ENCODE results near the gene SNX9.

DNA sequence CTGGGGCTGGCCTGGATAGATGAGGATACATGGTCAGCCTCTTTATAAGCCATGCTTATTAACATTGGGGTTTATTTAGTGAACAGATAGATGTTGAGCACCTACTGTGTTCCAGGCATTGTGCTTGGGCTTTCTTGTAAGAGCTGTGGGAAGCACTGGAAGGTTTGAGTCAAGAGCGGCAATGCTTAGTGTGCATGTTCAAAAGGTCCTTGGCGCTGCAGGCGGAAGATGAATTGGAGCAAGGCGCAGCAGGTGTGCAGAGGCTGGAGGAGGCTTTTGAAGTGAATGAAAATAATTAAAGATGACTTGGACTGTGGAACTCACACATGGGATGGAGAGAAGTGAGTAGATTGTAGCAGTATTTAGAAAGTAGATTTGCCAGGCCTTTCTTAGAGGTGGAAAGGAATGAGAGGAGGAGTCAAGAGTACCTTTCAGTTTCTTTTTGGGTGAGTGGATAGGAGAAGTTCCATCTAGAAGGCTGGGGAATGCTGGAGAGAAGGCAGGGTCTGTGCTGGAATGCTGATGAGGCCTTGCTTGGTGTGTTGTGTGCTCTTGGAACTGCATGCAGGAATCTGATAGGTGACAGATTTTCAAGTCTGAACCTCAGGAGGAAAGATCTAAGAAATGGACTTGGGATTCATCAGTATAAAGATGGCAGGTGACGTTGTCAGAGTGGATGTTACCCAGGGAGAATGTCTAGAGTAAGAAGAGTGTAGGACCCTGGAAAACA is 26.4 kb downstream of the SNX9 start:
- TF ChIP-seq CTCF (IDR thresholded peaks at IDR 0.05; ENCODE audit: low read depth, low read length) (no peak), EZH2phosphoT487 (IDR thresholded peaks at IDR 0.05; ENCODE audit: low read depth) (no peak)

All from OCI-LY3 (cell line).